ENCODE results near the gene PMEPA1.

- TF ChIP-seq CTCF (IDR thresholded peaks at IDR 0.05; ENCODE audit: extremely low read depth in 1 of 2, insufficient read depth in 1 of 2, low read depth in 1 of 2, low read length in 2 of 2) (no peak), POLR2A (IDR thresholded peaks at IDR 0.05; ENCODE audit: low read depth, low read length) (no peak), EZH2 (IDR thresholded peaks at IDR 0.05; ENCODE audit: borderline replicate concordance, low read depth, low read length, severe bottlenecking) (no peak), POLR2AphosphoS5 (IDR thresholded peaks at IDR 0.05; ENCODE audit: insufficient read depth, low read depth, low read length) (no peak), MAX (IDR thresholded peaks at IDR 0.05; ENCODE audit: insufficient read depth, insufficient read length) (no peak), MYC (IDR thresholded peaks at IDR 0.05; ENCODE audit: low read depth, low read length) (no peak), FOS (IDR thresholded peaks at IDR 0.05; ENCODE audit: borderline replicate concordance, insufficient read depth, low read length) (no peak), JUN (IDR thresholded peaks at IDR 0.05; ENCODE audit: borderline replicate concordance, insufficient read depth, insufficient read length, low read depth) (no peak), GATA2 (IDR thresholded peaks at IDR 0.05; ENCODE audit: insufficient read depth, insufficient read length, low read depth, low read length) (no peak)
These were observed 7.7 kb downstream of the PMEPA1 start for GRCh38 chr20:57702091-57702490.

Measured in endothelial cell of umbilical vein (primary cell).